HepG2 (cell line): Measurements from ENCODE around the gene CMIP. TPM values are rescaled to one million over a fixed set of nuclear protein-coding genes. Genes with fewer than 3 reads are reported as not detected.
A peak's percentile ranks its signal among the peaks of the same experiment; 100 is the strongest.

Experiments
- HNRNPLL ChIP-seq: fragments of 200-400 bp; formaldehyde crosslinking; IDR thresholded peaks from 2 replicates; pipeline ENCODE4 v1.6.1; 2017; ENCODE audit warnings: mild to moderate bottlenecking, low read depth, low read length; ENCODE audit not compliant: poor library complexity, severe bottlenecking
- MLX ChIP-seq: IDR thresholded peaks from 2 replicates; pipeline ENCODE4 v1.6.1; 2016
- NAIF1 ChIP-seq: sonication (generic); formaldehyde crosslinking; IDR thresholded peaks from 2 replicates; pipeline ENCODE4 v1.5.0; 2020; ENCODE audit warnings: mild to moderate bottlenecking, missing genetic modification reagents, borderline replicate concordance
- NFKBIZ ChIP-seq: IDR thresholded peaks from 2 replicates; pipeline ENCODE4 v1.6.1; 2018; ENCODE audit warnings: missing genetic modification reagents, missing compliant biosample characterization
- NFYC ChIP-seq: IDR thresholded peaks from 2 replicates; pipeline ENCODE4 v1.6.1; 2016; ENCODE audit warnings: missing genetic modification reagents, missing compliant biosample characterization
- PBX2 ChIP-seq: IDR thresholded peaks from 2 replicates; pipeline ENCODE4 v1.6.1; 2016; ENCODE audit warnings: control low read depth
- ZBTB34 ChIP-seq: sonication (generic); formaldehyde crosslinking; IDR thresholded peaks from 2 replicates; pipeline ENCODE4 v1.8.0; 2022; ENCODE audit warnings: mild to moderate bottlenecking, missing genetic modification reagents
- ZNF235 ChIP-seq: sonication (generic); formaldehyde crosslinking; IDR thresholded peaks from 2 replicates; pipeline ENCODE4 v1.8.1; 2023; ENCODE audit warnings: mild to moderate bottlenecking, missing genetic modification reagents, borderline replicate concordance
- ZNF512 ChIP-seq: sonication (generic); formaldehyde crosslinking; IDR thresholded peaks from 2 replicates; pipeline ENCODE4 v1.4.0; 2020; ENCODE audit warnings: mild to moderate bottlenecking, missing genetic modification reagents
- ZNF782 ChIP-seq: sonication (generic); formaldehyde crosslinking; IDR thresholded peaks from 2 replicates; pipeline ENCODE4 v1.4.0; 2020; ENCODE audit warnings: missing genetic modification reagents, mild to moderate bottlenecking, borderline replicate concordance
- polyA plus RNA-seq, 8 experiments: library from polyadenylated mRNA; depleted of rRNA in 3 of 8; stranded (reverse) in 7 of 8; unstranded in 1 of 8; fragments of >200 nt; fragmentation: Illumina TruSeq in 4 of 8; extraction: Trizol in 4 of 8; gene quantifications; 2 replicates each; pipeline versions ENCODE4 v1.2.1 to v1.2.3, GENCODE V29; 2011 to 2016; ENCODE audit warnings: low read depth in 4 of 8, missing spikeins in 1 of 8, mixed read lengths in 1 of 8; ENCODE audit not compliant: insufficient read depth in 1 of 8
- total RNA-seq, 5 experiments: library from RNA; depleted of rRNA; stranded (reverse); fragments of >200 nt; fragmentation: Illumina TruSeq; extraction: Trizol; gene quantifications; 2 replicates each; pipeline ENCODE4 v1.2.3, GENCODE V29; 2016; ENCODE audit warnings: low read depth in 1 of 5
- TF ChIP-seq, protein P1 (sequence below), 2 experiments: fragments of 450-650 bp in 1 of 2; sonication (generic) in 1 of 2; formaldehyde crosslinking in 1 of 2; IDR thresholded peaks; 2 replicates each; pipeline versions ENCODE4 v1.6.1 to v1.8.0; 2016 to 2022; ENCODE audit warnings: antibody characterized with exemption in 1 of 2, mild to moderate bottlenecking in 1 of 2, missing genetic modification reagents in 1 of 2

The CMIP gene
- total and polyA plus RNA-seq, 2 of the 13 experiments (the other 11 are each of a cell fraction or from before 2014, with no cell fraction given), result 10.9 to 18.1 TPM

DNA sequence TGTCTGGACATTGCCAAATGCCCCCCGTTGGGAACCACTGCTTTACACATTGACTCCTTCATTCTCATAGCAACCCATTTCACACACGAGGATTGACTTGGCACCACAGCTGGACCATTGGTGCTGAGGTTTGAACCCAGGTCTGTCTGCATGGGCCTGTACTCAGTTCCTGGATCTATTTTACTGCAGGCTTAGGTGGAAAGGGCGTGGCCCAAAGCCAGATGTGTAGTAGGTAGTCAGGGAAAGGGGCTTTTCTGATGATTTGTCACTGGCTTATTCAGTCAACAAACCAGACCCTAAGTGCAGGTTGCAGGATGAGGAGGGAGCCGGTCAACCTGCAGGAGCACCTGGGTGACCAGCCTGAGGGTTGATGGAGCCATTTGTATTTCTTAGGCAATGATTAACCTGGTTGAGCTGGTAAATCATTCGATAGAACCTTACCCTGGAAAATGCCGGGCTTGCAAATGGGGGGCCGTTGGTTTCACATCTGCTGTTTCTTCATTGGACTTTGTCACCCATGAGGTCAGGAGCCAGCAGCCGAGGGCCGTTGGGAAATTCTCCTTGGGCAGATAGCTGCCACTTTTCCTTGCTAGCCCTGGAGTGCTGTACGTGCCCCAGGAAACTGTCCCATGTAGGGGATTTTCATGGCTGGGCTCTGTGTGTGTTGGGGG is 104.4 kb downstream of the CMIP start (continued):
- TF ChIP-seq PBX2 (CRISPR knock-in tag), result no peak
- TF ChIP-seq, protein P1, sequence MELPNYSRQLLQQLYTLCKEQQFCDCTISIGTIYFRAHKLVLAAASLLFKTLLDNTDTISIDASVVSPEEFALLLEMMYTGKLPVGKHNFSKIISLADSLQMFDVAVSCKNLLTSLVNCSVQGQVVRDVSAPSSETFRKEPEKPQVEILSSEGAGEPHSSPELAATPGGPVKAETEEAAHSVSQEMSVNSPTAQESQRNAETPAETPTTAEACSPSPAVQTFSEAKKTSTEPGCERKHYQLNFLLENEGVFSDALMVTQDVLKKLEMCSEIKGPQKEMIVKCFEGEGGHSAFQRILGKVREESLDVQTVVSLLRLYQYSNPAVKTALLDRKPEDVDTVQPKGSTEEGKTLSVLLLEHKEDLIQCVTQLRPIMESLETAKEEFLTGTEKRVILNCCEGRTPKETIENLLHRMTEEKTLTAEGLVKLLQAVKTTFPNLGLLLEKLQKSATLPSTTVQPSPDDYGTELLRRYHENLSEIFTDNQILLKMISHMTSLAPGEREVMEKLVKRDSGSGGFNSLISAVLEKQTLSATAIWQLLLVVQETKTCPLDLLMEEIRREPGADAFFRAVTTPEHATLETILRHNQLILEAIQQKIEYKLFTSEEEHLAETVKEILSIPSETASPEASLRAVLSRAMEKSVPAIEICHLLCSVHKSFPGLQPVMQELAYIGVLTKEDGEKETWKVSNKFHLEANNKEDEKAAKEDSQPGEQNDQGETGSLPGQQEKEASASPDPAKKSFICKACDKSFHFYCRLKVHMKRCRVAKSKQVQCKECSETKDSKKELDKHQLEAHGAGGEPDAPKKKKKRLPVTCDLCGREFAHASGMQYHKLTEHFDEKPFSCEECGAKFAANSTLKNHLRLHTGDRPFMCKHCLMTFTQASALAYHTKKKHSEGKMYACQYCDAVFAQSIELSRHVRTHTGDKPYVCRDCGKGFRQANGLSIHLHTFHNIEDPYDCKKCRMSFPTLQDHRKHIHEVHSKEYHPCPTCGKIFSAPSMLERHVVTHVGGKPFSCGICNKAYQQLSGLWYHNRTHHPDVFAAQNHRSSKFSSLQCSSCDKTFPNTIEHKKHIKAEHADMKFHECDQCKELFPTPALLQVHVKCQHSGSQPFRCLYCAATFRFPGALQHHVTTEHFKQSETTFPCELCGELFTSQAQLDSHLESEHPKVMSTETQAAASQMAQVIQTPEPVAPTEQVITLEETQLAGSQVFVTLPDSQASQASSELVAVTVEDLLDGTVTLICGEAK (IDR thresholded peaks at IDR 0.05), result no peak
- TF ChIP-seq, protein P1 (CRISPR knock-in tag; IDR thresholded peaks at IDR 0.05), result no peak; the same call in 1 of the 2 replicates
- 0 out of 2 replicates have a peak, but pooled peaks have one; percentile 28 for TF ChIP-seq NAIF1 (CRISPR knock-in tag)
- no peak for TF ChIP-seq ZNF512 (CRISPR knock-in tag)
- TF ChIP-seq MLX (CRISPR knock-in tag), result peak; percentile 60; the same call in 1 of the 2 replicates
- TF ChIP-seq ZNF782, result peak; percentile 38; the same call in 1 of the 2 replicates
- TF ChIP-seq HNRNPLL, result no peak
- TF ChIP-seq NFYC (CRISPR knock-in tag), result no peak; the same call in 1 of the 2 replicates
- no peak for TF ChIP-seq ZNF235 (CRISPR knock-in tag)
- TF ChIP-seq ZBTB34 (CRISPR knock-in tag), result peak; percentile 88
- TF ChIP-seq NFKBIZ (CRISPR knock-in tag), result peak; percentile 57; the same call in 1 of the 2 replicates
